H9 (cell line): ENCODE results near the gene MYOF. TPM values are rescaled to one million over a fixed set of nuclear protein-coding genes. Genes with fewer than 3 reads are reported as not detected.

Source experiments
- DNase-seq: peaks from one replicate; pipeline ENCODE4 v3.0.0-alpha.2; 2017
- H2AFZ ChIP-seq: one replicate; pipeline ENCODE4 v1.6.1; 2013; ENCODE audit warnings: mild to moderate bottlenecking, low read length, control low read depth, moderate library complexity
- H2AK5ac ChIP-seq: 2 replicates; pipeline ENCODE4 v1.6.1; 2013; ENCODE audit warnings: low read length, control low read depth, mixed read lengths; ENCODE audit not compliant: insufficient read length
- H2BK120ac ChIP-seq: one replicate; pipeline ENCODE4 v1.6.1; 2013; ENCODE audit warnings: low read depth, mild to moderate bottlenecking, low read length, control low read depth, inconsistent platforms; ENCODE audit not compliant: poor library complexity, severe bottlenecking
- H2BK12ac ChIP-seq: 2 replicates; pipeline ENCODE4 v1.6.1; 2013; ENCODE audit warnings: low read length, control low read depth, mixed read lengths, low read depth; ENCODE audit not compliant: insufficient read length
- H2BK15ac ChIP-seq: 2 replicates; pipeline ENCODE4 v1.6.1; 2013; ENCODE audit warnings: low read depth, low read length, control low read depth
- H2BK20ac ChIP-seq: one replicate; pipeline ENCODE4 v1.6.1; 2013; ENCODE audit warnings: low read depth, mild to moderate bottlenecking, low read length, control low read depth, inconsistent platforms; ENCODE audit not compliant: poor library complexity, severe bottlenecking
- H2BK5ac ChIP-seq: 2 replicates; pipeline ENCODE4 v1.6.1; 2013; ENCODE audit warnings: low read length, control low read depth, mixed read lengths; ENCODE audit not compliant: insufficient read length
- H3K14ac ChIP-seq: 2 replicates; pipeline ENCODE4 v1.6.1; 2013; ENCODE audit warnings: low read length, control low read depth; ENCODE audit not compliant: insufficient read depth
- H3K18ac ChIP-seq: 2 replicates; pipeline ENCODE4 v1.6.1; 2013; ENCODE audit warnings: low read depth, mild to moderate bottlenecking, mixed read lengths, low read length, control low read depth; ENCODE audit not compliant: insufficient read length
- H3K23ac ChIP-seq: 2 replicates; pipeline ENCODE4 v1.6.1; 2013; ENCODE audit warnings: low read length, control low read depth, mixed read lengths, low read depth; ENCODE audit not compliant: insufficient read length
- H3K23me2 ChIP-seq: 2 replicates; pipeline ENCODE4 v1.6.1; 2013; ENCODE audit warnings: low read depth, mild to moderate bottlenecking, mixed read lengths, low read length, control low read depth; ENCODE audit not compliant: insufficient read length, poor library complexity, severe bottlenecking
- H3K27ac ChIP-seq: 2 replicates; pipeline ENCODE4 v1.5.1; 2013; ENCODE audit warnings: low read length, control low read depth, mixed read lengths, low read depth; ENCODE audit not compliant: insufficient read length
- H3K27me3 ChIP-seq: 2 replicates; pipeline ENCODE4 v1.6.1; 2013; ENCODE audit warnings: low read length, control low read depth, inconsistent platforms; ENCODE audit not compliant: insufficient read depth
- H3K4ac ChIP-seq: 2 replicates; pipeline ENCODE4 v1.6.1; 2013; ENCODE audit warnings: low read depth, mild to moderate bottlenecking, control low read depth, inconsistent platforms, low read length, moderate library complexity
- H3K4me1 ChIP-seq: 2 replicates; pipeline ENCODE4 v1.6.1; 2013; ENCODE audit warnings: low read length, control low read depth, inconsistent platforms; ENCODE audit not compliant: insufficient read depth
- H3K4me2 ChIP-seq: 2 replicates; pipeline ENCODE4 v1.6.1; 2013; ENCODE audit warnings: low read length, control low read depth, mixed read lengths; ENCODE audit not compliant: insufficient read length, insufficient read depth
- H3K56ac ChIP-seq: 2 replicates; pipeline ENCODE4 v1.6.1; 2013; ENCODE audit warnings: low read depth, mild to moderate bottlenecking, mixed read lengths, low read length, control low read depth; ENCODE audit not compliant: insufficient read length
- H3K79me1 ChIP-seq: 2 replicates; pipeline ENCODE4 v1.6.1; 2013; ENCODE audit warnings: low read depth, mild to moderate bottlenecking, moderate library complexity, low read length, control low read depth, inconsistent platforms; ENCODE audit not compliant: insufficient read depth, poor library complexity, severe bottlenecking
- H3K79me2 ChIP-seq: 2 replicates; pipeline ENCODE4 v1.6.1; 2013; ENCODE audit warnings: low read length, control low read depth, inconsistent platforms; ENCODE audit not compliant: insufficient read depth
- H3K9ac ChIP-seq: 2 replicates; pipeline ENCODE4 v1.6.1; 2013; ENCODE audit warnings: low read length, control low read depth, mixed read lengths; ENCODE audit not compliant: insufficient read length; ENCODE audit errors: extremely low read depth
- H3K9me3 ChIP-seq: one replicate; pipeline ENCODE4 v1.6.1; 2013; ENCODE audit warnings: low read depth, low read length, inconsistent platforms; ENCODE audit not compliant: control insufficient read depth
- H3T11ph ChIP-seq: one replicate; pipeline ENCODE4 v1.6.1; 2013; ENCODE audit warnings: mild to moderate bottlenecking, low read length, control low read depth, inconsistent platforms
- H4K20me1 ChIP-seq: one replicate; pipeline ENCODE4 v1.6.1; 2013; ENCODE audit not compliant: control insufficient read depth, insufficient read length, insufficient read depth
- H4K5ac ChIP-seq: 2 replicates; pipeline ENCODE4 v1.6.1; 2013; ENCODE audit warnings: low read depth, mild to moderate bottlenecking, mixed read lengths, low read length, control low read depth; ENCODE audit not compliant: insufficient read length
- H4K8ac ChIP-seq: replicated peaks from 2 replicates; pipeline ENCODE4 v1.6.1; 2013; ENCODE audit warnings: low read length, control low read depth, mixed read lengths, low read depth; ENCODE audit not compliant: insufficient read length
- H4K91ac ChIP-seq: 2 replicates; pipeline ENCODE4 v1.6.1; 2013; ENCODE audit warnings: low read depth, mild to moderate bottlenecking, moderate library complexity, mixed read lengths, low read length, control low read depth; ENCODE audit not compliant: insufficient read length
- H3K27ac Mint-ChIP-seq, 3 experiments: 2 replicates in 2 of 3; 3 replicates in 1 of 3; pipeline ENCODE4 v1.8.0; 2020 to 2021; ENCODE audit warnings: mixed read lengths in 3 of 3, mild to moderate bottlenecking in 1 of 3, moderate library complexity in 1 of 3
- H3K27me3 Mint-ChIP-seq: 2 replicates; pipeline ENCODE4 v1.8.0; 2021; ENCODE audit warnings: low read depth, mild to moderate bottlenecking, moderate library complexity, mixed read lengths
- H3K36me3 Mint-ChIP-seq, 3 experiments: 2 replicates in 2 of 3; 3 replicates in 1 of 3; pipeline ENCODE4 v1.8.0; 2020 to 2021; ENCODE audit warnings: low read depth in 3 of 3, mixed read lengths in 3 of 3; ENCODE audit not compliant: insufficient read depth in 1 of 3
- H3K4me1 Mint-ChIP-seq, 2 experiments: 2 replicates each; pipeline ENCODE4 v1.8.0; 2020; ENCODE audit warnings: mixed read lengths in 2 of 2
- H3K4me3 Mint-ChIP-seq, 2 experiments: 2 replicates in 1 of 2; 3 replicates in 1 of 2; pipeline ENCODE4 v1.8.0; 2020 to 2021; ENCODE audit warnings: mild to moderate bottlenecking in 2 of 2, mixed read lengths in 2 of 2, moderate library complexity in 1 of 2
- H3K9me3 Mint-ChIP-seq, 2 experiments: 2 replicates in 1 of 2; 3 replicates in 1 of 2; pipeline ENCODE4 v1.8.0; 2020; ENCODE audit warnings: mild to moderate bottlenecking in 2 of 2, mixed read lengths in 2 of 2, moderate library complexity in 1 of 2
- CTCF ChIP-seq: fragments of 200-600 bp; sonication (generic); conservative IDR thresholded peaks from 3 replicates; pipeline ENCODE4 v1.8.0; 2021; ENCODE audit warnings: antibody characterized with exemption, mild to moderate bottlenecking
- WGBS: extraction: QIAGEN DNeasy Blood & Tissue Kit; methylation state at CpG from one replicate; pipeline ENCODE4 v1.1.7; 2013; ENCODE audit warnings: missing lambda C conversion rate, low lambda C conversion rate, mixed read lengths; ENCODE audit not compliant: insufficient read length; ENCODE audit errors: extremely low coverage; 5-methylcytosine and 5-hydroxymethylcytosine counted together
- total RNA-seq: library from RNA; stranded (reverse); gene quantifications from 2 replicates; pipeline ENCODE4 v1.2.1, GENCODE V29; 2021

The MYOF gene
- total RNA-seq, 1 experiment from 2014 or later = 2.8 TPM

DNA sequence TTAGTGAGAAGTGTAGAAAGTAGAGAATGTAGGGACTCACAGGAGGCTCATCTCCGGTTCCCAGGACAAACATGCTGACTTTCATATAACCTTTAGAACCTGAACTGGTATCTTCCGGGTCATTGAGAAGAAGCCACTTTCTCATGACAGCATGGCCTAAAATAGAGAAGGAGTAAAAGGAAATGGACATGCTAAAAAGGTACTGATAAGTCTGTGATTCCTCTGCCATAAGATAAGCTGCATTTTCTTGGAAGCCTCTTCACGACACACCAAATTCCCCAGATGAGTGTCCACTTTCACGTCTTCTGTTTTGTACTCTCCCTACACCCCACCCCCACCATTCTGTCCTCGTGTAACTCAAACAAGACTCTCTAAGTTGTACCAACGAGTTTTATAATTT lies 79.9 kb downstream of the MYOF start:
- Histone ChIP-seq H2BK5ac (no peak overlapping the region), H3K79me2 (no peaks in the 10 kb centered on the region), H2AK5ac (no peak overlapping the region), H2BK20ac (no peak overlapping the region), H4K8ac (no peak overlapping the region), H3K27ac (no peak overlapping the region), H2BK12ac (no peak overlapping the region), H3K9me3 (no peaks in the 10 kb centered on the region), H3K4me2 (no peak overlapping the region), H3T11ph (no peak overlapping the region), H3K14ac (no peak overlapping the region), H3K23ac (no peak overlapping the region), H4K91ac (no peak overlapping the region), H3K9ac (no peak overlapping the region), H4K20me1 (no peaks in the 10 kb centered on the region), H3K56ac (no peak overlapping the region), H2AFZ (no peak overlapping the region), H2BK15ac (no peak overlapping the region), H3K79me1 (no peaks in the 10 kb centered on the region), H3K18ac (no peak overlapping the region), H4K5ac (no peak overlapping the region), H2BK120ac (no peak overlapping the region), H3K4ac (no peak overlapping the region), H3K23me2 (no peaks in the 10 kb centered on the region), H3K27me3 (no peaks in the 10 kb centered on the region), H3K4me1 (no peaks in the 10 kb centered on the region)
- no peak overlapping the region for H3K27ac Mint-ChIP-seq
- WGBS = no CpG with 5 or more reads among the region's 6 CpGs
- H3K4me3 Mint-ChIP-seq = no peak overlapping the region
- peaks cover 2% of the 10 kb centered on the region for H3K27me3 Mint-ChIP-seq
- peaks cover 17 to 19% of the 10 kb centered on the region in 2 experiments for H3K4me1 Mint-ChIP-seq
- no peaks in the 10 kb centered on the region for H3K9me3 Mint-ChIP-seq
- no peak for DNase-seq
- H3K36me3 Mint-ChIP-seq = no peaks in the 10 kb centered on the region
- TF ChIP-seq CTCF = no peak
